Heart left ventricle (tissue), 13 donors: ENCODE data around the gene PRKCSH.

ENCODE experiments used
- CTCF ChIP-seq, 12 donors: fragments of 200-600 bp; sonication (generic) in 4 of 12; IDR thresholded peaks; one replicate each; pipeline versions ENCODE4 v1.5.0 to v1.8.0; 2018 to 2022; ENCODE audit warnings: antibody characterized with exemption in 12 of 12, mild to moderate bottlenecking in 5 of 12
- POLR2A ChIP-seq, 2 donors: fragments of 450-650 bp; IDR thresholded peaks; one replicate each; pipeline ENCODE4 v1.6.1; 2017; ENCODE audit warnings: antibody characterized with exemption in 2 of 2, mild to moderate bottlenecking in 2 of 2, moderate library complexity in 2 of 2
- donor health status: ischemic (EF 13 %, LVEDD 7.1; RV severe dilation, severe dysfunction).
- donor health status: DM: no; HTN: yes; CAD: no.
- donor health status: DM: no; HTN: no; CAD: no.
- donor health status: ischemic (EF 25% LVEDD 6.9; RV normal size, moderate dysfunction).
- donor health status: ischemic (EF 25% LVEDD 5.7; RV mildly dilated, moderate dysfunction).
- donor health status: ischemic (EF 35%, LVEDD 5.7; RV mildly dilated, moderate dysfunction).
- donor health status: nonischemic (EF 11% LVEDD 7.7; RV severe dilation, severe dysfunction).
- donor health status: DM: yes; HTN: yes; CAD: no.
- donor health status: PGD.
- donor health status: ischemic (EF 29% LVEDD 5.4; RV normal size, mild dysfunction).
- donor health status: nonischemic (EF 23%, LVEDD 6.1; RV moderate dilation, normal function).

GRCh38 chr19:11475861-11476260, 40.4 kb downstream of the PRKCSH start:
- no peak for TF ChIP-seq CTCF (IDR thresholded peaks at IDR 0.05)
- TF ChIP-seq POLR2A (IDR thresholded peaks at IDR 0.05), result no peak
